GM10266 (cell line): ENCODE data around the gene KIAA2012.

Source experiments
- DNase-seq: peaks from one replicate; pipeline ENCODE4 v3.0.0; 2012; ENCODE audit errors: extremely low spot score
- CTCF ChIP-seq: IDR thresholded peaks from 2 replicates; pipeline ENCODE4 v1.5.1; 2012; ENCODE audit warnings: mild to moderate bottlenecking, low read depth; ENCODE audit not compliant: control insufficient read depth, insufficient read depth; ENCODE audit errors: missing control alignments

KIAA2012 gene

DNA sequence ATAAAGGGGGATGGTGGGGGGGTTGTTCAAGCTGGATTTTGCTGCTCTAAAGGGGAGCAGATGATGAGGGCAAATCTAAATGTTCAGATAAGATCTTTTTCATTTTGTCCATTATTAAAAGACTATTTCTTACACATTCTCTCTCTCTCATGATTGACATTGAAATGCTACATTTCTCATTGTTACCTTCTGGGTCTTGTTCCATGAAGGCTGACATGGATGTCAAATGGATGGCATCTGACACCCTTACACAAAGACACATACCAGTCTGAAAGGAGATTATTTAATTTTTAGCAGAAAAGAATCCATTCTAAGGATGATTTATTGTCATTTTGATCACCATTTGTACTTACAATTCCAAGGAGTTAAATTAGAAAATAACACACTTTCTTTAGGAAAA is 28.3 kb upstream of the KIAA2012 start:
- no peak for TF ChIP-seq CTCF

GRCh38 chr2:202046572-202046971 is 26.5 kb upstream of the KIAA2012 start:
- no peak for DNase-seq
- no peak for TF ChIP-seq CTCF

More for the DNA sequence above, 28.3 kb upstream of the KIAA2012 start:
- no peak for DNase-seq

DNA sequence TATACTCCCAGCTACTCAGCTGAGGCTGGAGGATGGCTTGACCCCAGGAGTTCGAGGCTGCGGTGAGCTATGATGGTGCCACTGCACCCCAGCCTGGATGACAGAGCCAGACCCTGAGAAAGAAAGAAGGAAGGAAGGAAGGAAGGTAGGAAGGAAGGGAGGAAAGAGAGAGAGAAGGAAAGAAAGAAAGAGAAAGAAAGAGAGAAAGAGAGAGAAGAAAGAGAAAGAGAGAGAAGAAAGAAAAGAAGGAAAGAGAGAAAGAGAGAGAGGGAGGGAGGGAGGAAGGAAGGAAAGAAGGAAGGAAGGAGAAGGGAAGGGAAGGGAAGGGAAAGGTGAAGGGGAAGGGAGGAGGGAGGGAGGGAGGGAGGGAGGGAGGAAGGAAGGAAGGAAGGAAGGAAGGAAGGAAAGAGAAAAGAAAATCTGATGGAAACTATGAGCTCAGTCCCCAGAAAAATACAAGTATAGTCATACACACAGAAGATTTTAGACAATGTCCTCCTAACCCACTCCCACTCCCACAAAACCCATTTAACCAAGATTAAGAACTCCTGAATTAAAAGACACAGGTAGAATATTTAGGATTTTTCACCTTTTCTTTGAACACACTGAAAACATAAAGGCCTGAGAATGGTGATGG is 23.8 kb upstream of the KIAA2012 start:
- no peak for DNase-seq
- no peak for TF ChIP-seq CTCF

- TF ChIP-seq CTCF: no peak
- DNase-seq: no peak
Measured at GRCh38 chr2:202049840-202050239, 23.2 kb upstream of the KIAA2012 start.

DNA sequence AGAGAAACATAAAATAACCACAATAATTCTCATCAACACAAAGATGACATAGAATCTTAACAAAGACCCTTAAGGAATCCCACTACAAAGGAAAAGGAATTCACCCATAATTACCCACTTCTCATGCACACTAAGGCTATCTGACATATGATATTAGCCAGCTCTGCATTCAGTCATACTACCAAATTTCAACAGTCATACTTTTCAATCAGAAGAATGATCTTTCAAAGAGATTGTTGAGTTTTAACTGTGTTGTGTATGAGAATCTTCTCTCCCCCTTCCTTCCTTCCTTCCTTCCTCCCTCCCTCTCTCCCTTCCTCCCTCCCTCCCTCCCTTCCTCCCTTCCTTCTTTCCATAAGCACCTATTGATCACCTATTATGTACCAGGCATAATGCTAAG is 22.4 kb upstream of the KIAA2012 start:
- no peak for TF ChIP-seq CTCF
- no peak for DNase-seq

DNA sequence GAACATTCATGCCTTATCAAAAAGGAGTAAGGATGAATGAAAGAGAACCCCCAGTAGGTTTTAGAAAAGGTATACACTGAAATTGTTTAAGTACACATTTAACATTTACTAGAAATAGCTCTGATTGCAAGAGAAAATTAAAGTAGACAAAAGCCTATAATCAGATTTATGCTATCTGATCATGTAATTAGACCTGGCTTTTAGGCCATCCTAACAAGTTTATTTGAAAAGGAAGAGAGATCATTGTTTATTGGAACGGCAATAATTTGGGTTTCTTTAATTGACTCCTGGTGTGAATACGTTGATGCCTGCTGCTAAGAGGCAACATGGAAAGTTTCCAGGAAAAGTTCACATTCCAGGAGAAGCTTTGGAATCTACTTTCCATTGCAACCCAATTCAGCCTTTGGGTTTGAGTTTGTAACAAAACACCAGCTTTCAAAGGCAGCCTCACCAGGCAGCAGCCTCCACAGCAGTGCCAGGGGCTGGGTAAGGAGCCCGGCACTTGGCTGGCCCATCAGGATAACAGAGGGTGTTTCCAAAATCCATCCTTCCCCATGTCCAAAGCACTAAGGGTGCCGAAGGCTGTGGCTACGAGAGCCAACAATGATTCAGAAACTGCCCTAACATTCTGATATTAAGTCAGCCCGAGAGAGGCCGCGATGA is 21.4 kb upstream of the KIAA2012 start:
- no peak for TF ChIP-seq CTCF
- no peak for DNase-seq

- no peak for DNase-seq
- no peak for TF ChIP-seq CTCF
Measured at GRCh38 chr2:202052235-202052634, 20.8 kb upstream of the KIAA2012 start.
